Astrocyte (in vitro differentiated cells and primary cell): ENCODE results near the gene FGF8. TPM values are rescaled to one million over a fixed set of nuclear protein-coding genes. Genes with fewer than 3 reads are reported as not detected.

Experiments used
- DNase-seq: peaks from one replicate; pipeline ENCODE4 v3.0.0-alpha.2; 2010; ENCODE audit warnings: low read depth
- FAIRE-seq: peaks from 2 replicates; lab custom pipeline; 2011; peaks lifted over from hg19 to GRCh38; lab: Jason Lieb, UNC
- H2AFZ ChIP-seq: 2 replicates; pipeline ENCODE4 v1.6.0; 2012; ENCODE audit warnings: low read depth, low read length, inconsistent platforms
- H3K27ac ChIP-seq: 2 replicates; pipeline ENCODE4 v1.5.1; 2011; ENCODE audit warnings: low read depth, low read length, inconsistent platforms
- H3K27me3 ChIP-seq: 2 replicates; pipeline ENCODE4 v1.6.0; 2011; ENCODE audit warnings: low read length, inconsistent platforms; ENCODE audit not compliant: insufficient read depth
- H3K36me3 ChIP-seq: 2 replicates; pipeline ENCODE4 v1.5.1; 2011; ENCODE audit warnings: low read length, inconsistent platforms; ENCODE audit not compliant: insufficient read depth
- H3K4me1 ChIP-seq: 2 replicates; pipeline ENCODE4 v1.5.1; 2011; ENCODE audit warnings: low read length, inconsistent platforms; ENCODE audit not compliant: insufficient read depth
- H3K4me2 ChIP-seq: 2 replicates; pipeline ENCODE4 v1.6.0; 2012; ENCODE audit warnings: low read length, inconsistent platforms
- H3K4me3 ChIP-seq: 2 replicates; pipeline ENCODE4 v1.5.1; 2011; ENCODE audit warnings: low read depth, mild to moderate bottlenecking, low read length, inconsistent platforms; ENCODE audit not compliant: insufficient read depth
- H3K79me2 ChIP-seq: 2 replicates; pipeline ENCODE4 v1.6.0; 2012; ENCODE audit warnings: mild to moderate bottlenecking, low read length, inconsistent platforms; ENCODE audit not compliant: insufficient read depth
- H3K9ac ChIP-seq: 2 replicates; pipeline ENCODE4 v1.6.0; 2012; ENCODE audit warnings: mild to moderate bottlenecking, low read length, inconsistent platforms
- H3K9me3 ChIP-seq: 2 replicates; pipeline ENCODE4 v1.5.1; 2012; ENCODE audit warnings: low read depth, mild to moderate bottlenecking, low read length, inconsistent platforms; ENCODE audit not compliant: insufficient read depth
- H4K20me1 ChIP-seq: 2 replicates; pipeline ENCODE4 v1.6.0; 2012; ENCODE audit warnings: low read length, inconsistent platforms; ENCODE audit not compliant: insufficient read depth
- H3K27ac Mint-ChIP-seq: one replicate; pipeline ENCODE4 v1.8.0; 2021; ENCODE audit warnings: mild to moderate bottlenecking, mixed read lengths; ENCODE audit not compliant: unreplicated experiment
- H3K27me3 Mint-ChIP-seq: one replicate; pipeline ENCODE4 v1.8.0; 2021; ENCODE audit warnings: low read depth, mixed read lengths; ENCODE audit not compliant: unreplicated experiment
- H3K36me3 Mint-ChIP-seq: one replicate; pipeline ENCODE4 v1.8.0; 2021; ENCODE audit warnings: low read depth, mixed read lengths; ENCODE audit not compliant: unreplicated experiment
- H3K4me1 Mint-ChIP-seq: one replicate; pipeline ENCODE4 v1.8.0; 2021; ENCODE audit warnings: low read depth, mixed read lengths; ENCODE audit not compliant: unreplicated experiment
- H3K4me3 Mint-ChIP-seq: one replicate; pipeline ENCODE4 v1.8.0; 2021; ENCODE audit warnings: mild to moderate bottlenecking, moderate library complexity, mixed read lengths; ENCODE audit not compliant: unreplicated experiment
- H3K9me3 Mint-ChIP-seq: one replicate; pipeline ENCODE4 v1.8.0; 2021; ENCODE audit warnings: mild to moderate bottlenecking, mixed read lengths; ENCODE audit not compliant: unreplicated experiment
- EZH2 ChIP-seq: IDR thresholded peaks from 2 replicates; pipeline ENCODE4 v1.6.1; 2012; ENCODE audit warnings: mild to moderate bottlenecking, low read length, inconsistent platforms; ENCODE audit not compliant: insufficient read depth
- total RNA-seq: library from RNA; stranded (reverse); gene quantifications from 2 replicates; pipeline ENCODE4 v1.2.1, GENCODE V29; 2021
- TF ChIP-seq, protein P1 (sequence below): IDR thresholded peaks from 2 replicates; pipeline ENCODE4 v1.5.1; 2011; ENCODE audit warnings: low read depth, mild to moderate bottlenecking, inconsistent platforms, low read length, moderate library complexity; ENCODE audit not compliant: insufficient read depth

Gene FGF8
- total RNA-seq, 1 donor from 2014 or later: 0.61 TPM

DNA sequence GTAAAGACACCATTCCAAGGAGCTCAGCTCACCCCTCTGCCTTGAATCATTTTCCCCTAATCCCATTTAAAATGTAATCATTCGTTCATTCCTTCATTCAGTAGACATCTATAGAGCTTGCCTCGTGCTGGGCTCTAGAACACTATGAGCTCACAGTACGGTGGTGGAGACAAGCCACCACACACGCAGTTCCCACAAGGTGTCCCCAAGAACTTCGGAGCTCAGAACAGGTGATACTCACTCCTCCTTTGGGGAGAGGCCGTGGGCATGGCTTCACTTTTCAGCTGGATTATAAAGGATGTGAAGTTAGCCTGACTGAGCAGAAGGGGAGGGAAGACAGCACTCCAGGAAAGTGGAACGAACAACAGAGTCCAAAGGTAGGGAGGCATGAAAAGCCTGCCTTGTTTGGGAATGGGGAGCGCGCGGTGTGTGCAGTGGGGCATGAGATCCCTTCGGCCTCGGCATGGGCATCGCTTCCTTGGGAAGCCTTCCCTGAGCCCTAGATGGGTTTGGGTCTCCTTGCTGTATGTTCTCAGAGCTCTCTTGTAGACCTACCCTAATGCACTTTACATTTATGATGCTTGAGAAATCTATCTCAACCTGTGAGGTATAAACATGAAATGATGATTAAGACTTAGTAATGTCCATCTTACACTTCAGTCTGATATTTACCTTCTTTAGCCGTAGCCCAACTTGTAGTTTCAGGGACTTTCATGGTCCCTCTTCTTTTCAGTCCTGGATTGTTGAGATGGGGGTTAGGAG lies 43.1 kb upstream of the FGF8 start:
- peak overlapping the region; percentile 74 for H2AFZ ChIP-seq
- Mint-ChIP-seq H3K4me1 (peaks cover 15% of the 10 kb centered on the region), H3K36me3 (peaks cover 5% of the 10 kb centered on the region), H3K9me3 (no peaks in the 10 kb centered on the region), H3K4me3 (peak overlapping the region; percentile 99), H3K27ac (peak overlapping the region; percentile 98), H3K27me3 (no peaks in the 10 kb centered on the region)
- DNase-seq: no peak
- peak overlapping the region; percentile 50 for H3K27ac ChIP-seq
- H3K9me3 ChIP-seq: no peaks in the 10 kb centered on the region
- H3K36me3 ChIP-seq: no peaks in the 10 kb centered on the region
- H3K27me3 ChIP-seq: no peaks in the 10 kb centered on the region
- H3K4me2 ChIP-seq: peak overlapping the region; percentile 90
- no peak for TF ChIP-seq EZH2
- TF ChIP-seq, protein P1, sequence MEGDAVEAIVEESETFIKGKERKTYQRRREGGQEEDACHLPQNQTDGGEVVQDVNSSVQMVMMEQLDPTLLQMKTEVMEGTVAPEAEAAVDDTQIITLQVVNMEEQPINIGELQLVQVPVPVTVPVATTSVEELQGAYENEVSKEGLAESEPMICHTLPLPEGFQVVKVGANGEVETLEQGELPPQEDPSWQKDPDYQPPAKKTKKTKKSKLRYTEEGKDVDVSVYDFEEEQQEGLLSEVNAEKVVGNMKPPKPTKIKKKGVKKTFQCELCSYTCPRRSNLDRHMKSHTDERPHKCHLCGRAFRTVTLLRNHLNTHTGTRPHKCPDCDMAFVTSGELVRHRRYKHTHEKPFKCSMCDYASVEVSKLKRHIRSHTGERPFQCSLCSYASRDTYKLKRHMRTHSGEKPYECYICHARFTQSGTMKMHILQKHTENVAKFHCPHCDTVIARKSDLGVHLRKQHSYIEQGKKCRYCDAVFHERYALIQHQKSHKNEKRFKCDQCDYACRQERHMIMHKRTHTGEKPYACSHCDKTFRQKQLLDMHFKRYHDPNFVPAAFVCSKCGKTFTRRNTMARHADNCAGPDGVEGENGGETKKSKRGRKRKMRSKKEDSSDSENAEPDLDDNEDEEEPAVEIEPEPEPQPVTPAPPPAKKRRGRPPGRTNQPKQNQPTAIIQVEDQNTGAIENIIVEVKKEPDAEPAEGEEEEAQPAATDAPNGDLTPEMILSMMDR: no peak
- H3K79me2 ChIP-seq: peaks cover 42% of the 10 kb centered on the region
- H3K9ac ChIP-seq: peak overlapping the region; percentile 99
- no peak for FAIRE-seq
- peaks cover 41% of the 10 kb centered on the region for H4K20me1 ChIP-seq
- H3K4me1 ChIP-seq: peaks cover 18% of the 10 kb centered on the region
- H3K4me3 ChIP-seq: peak overlapping the region; percentile 72

DNA sequence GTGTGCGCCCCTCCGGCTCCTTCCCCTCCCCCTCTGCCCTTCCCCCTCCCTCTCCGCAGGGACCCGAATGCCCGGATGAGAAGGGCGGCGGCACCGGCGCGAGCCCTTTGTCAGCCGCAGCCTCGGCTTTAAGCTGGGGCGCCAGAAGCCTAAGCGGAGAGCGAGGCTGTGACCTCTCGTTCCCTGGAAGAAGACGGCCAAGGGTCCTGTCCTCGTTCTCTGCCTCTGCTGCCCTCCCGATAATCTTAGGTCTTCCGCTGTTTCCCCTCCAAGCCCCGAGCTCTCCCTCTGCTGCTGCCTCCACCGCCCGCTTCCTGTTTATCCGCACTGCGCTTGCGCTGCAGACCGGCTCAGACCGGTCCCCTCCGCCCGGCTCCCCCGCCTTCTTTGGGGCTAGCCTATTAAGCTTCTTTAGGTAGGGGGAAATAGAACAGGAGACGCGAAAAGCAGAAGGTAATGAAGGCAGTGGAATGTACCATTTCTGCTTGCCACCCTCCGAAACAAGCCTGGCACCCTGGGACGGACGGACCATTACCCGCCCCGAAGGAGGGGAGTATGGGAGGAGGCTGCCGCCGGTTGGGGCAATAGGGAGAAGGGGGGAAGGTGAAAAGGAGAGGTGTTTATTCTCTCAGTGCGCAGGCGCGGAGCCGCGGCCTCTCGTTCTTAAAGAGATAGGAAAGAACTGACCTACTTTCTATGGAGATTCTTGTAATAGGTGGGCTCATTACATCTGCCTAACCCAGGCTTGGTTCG lies 42.4 kb upstream of the FGF8 start, which contains the start of gene OGA:
OGA (minus strand) TSS at position 326 of the 753 bp plus-strand sequence. CDS start 422 bp downstream, outside the sequence.
- no peaks in the 10 kb centered on the region for H3K27me3 ChIP-seq
- Mint-ChIP-seq H3K4me1 (peaks cover 23% of the 10 kb centered on the region), H3K27me3 (no peaks in the 10 kb centered on the region), H3K36me3 (peaks cover 3% of the 10 kb centered on the region), H3K4me3 (peak within 1 kb of the TSS; percentile 99), H3K9me3 (no peaks in the 10 kb centered on the region), H3K27ac (peak within 1 kb of the TSS; percentile 98)
- peak within 1 kb of the TSS; percentile 74 for H2AFZ ChIP-seq
- TF ChIP-seq EZH2: no peak
- TF ChIP-seq, protein P1: no peak
- peaks cover 18% of the 10 kb centered on the region for H3K4me1 ChIP-seq
- H3K4me3 ChIP-seq: peak within 1 kb of the TSS; percentile 84
- H3K36me3 ChIP-seq: no peaks in the 10 kb centered on the region
- peaks cover 49% of the 10 kb centered on the region for H4K20me1 ChIP-seq
- FAIRE-seq: peak; percentile 79
- peak within 1 kb of the TSS; percentile 90 for H3K4me2 ChIP-seq
- no peaks in the 10 kb centered on the region for H3K9me3 ChIP-seq
- DNase-seq: peak; percentile 100
- peak within 1 kb of the TSS; percentile 97 for H3K27ac ChIP-seq
- H3K79me2 ChIP-seq: peaks cover 50% of the 10 kb centered on the region
- H3K9ac ChIP-seq: peak within 1 kb of the TSS; percentile 99
